Heart right ventricle (tissue), 16 donors: ENCODE measurements around the gene MFNG. TPM values are rescaled to one million over a fixed set of nuclear protein-coding genes. Genes with fewer than 3 reads are reported as not detected.
A peak's percentile ranks its signal among the peaks of the same experiment; 100 is the strongest.

ENCODE experiments used
- ATAC-seq, 8 donors: fragments of 200-7000 bp; cut with Tn5 transposase; one replicate each; pipeline ENCODE4 v1.9.1; 2020; ENCODE audit warnings: mild to moderate bottlenecking in 8 of 8, moderate library complexity in 8 of 8, moderate number of reproducible peaks in 1 of 8
- DNase-seq, 2 donors: peaks; one replicate each; pipeline ENCODE4 v3.0.0-alpha.2; 2020
- H3K27ac ChIP-seq, 10 donors: fragments of 200-600 bp; sonication (generic) in 2 of 10; one replicate each; pipeline versions ENCODE4 v1.5.0 to v1.8.0; 2020 to 2022; ENCODE audit warnings: mild to moderate bottlenecking in 3 of 10
- H3K27me3 ChIP-seq, 7 donors: fragments of 200-600 bp; one replicate each; pipeline ENCODE4 v1.8.0; 2021 to 2022; ENCODE audit warnings: mild to moderate bottlenecking in 2 of 7
- H3K36me3 ChIP-seq, 9 donors: fragments of 200-600 bp; sonication (generic) in 1 of 9; one replicate each; pipeline versions ENCODE4 v1.5.0 to v1.8.0; 2020 to 2022; ENCODE audit warnings: mild to moderate bottlenecking in 2 of 9
- H3K4me1 ChIP-seq, 9 donors: fragments of 200-600 bp; sonication (generic) in 1 of 9; one replicate each; pipeline versions ENCODE4 v1.5.0 to v1.8.0; 2020 to 2022; ENCODE audit warnings: mild to moderate bottlenecking in 4 of 9
- H3K4me3 ChIP-seq, 10 donors: fragments of 200-600 bp; sonication (generic) in 2 of 10; one replicate each; pipeline versions ENCODE4 v1.5.0 to v1.8.0; 2020 to 2022; ENCODE audit warnings: mild to moderate bottlenecking in 7 of 10, moderate library complexity in 2 of 10
- H3K9me3 ChIP-seq, 11 donors: fragments of 200-600 bp in 10 of 11; sonication (generic) in 2 of 11; one replicate each; pipeline versions ENCODE4 v1.5.0 to v1.8.0; 2013 to 2022; ENCODE audit warnings: mild to moderate bottlenecking in 2 of 11, control low read depth in 1 of 11, moderate library complexity in 1 of 11
- WGBS, 2 donors: extraction: QIAGEN DNeasy Blood & Tissue Kit; methylation state at CpG; one replicate each; pipeline ENCODE4 v1.1.7; 2013; ENCODE audit warnings: inconsistent platforms in 1 of 2; 5-methylcytosine and 5-hydroxymethylcytosine counted together
- intact Hi-C, 10 donors: fragments of 100-400 bp; cut with DNase I; formaldehyde crosslinking; loops; one replicate each; pipeline versions ENCODE4 v1.11.1 to v1.14.2; 2022
- polyA plus RNA-seq, 2 donors: library from polyadenylated mRNA; stranded (reverse); fragments of 200-250 nt; gene quantifications; one replicate each; pipeline ENCODE4 v1.2.3, GENCODE V29; 2013
- total RNA-seq, 10 donors: library from RNA; stranded (reverse); fragmentation: NEBNext Ultra II Directional in 3 of 10; extraction: Animal tissue kit (Norgen Biotek cat#: 25700) in 3 of 10; gene quantifications; one replicate each; pipeline versions ENCODE4 v1.2.1 to v1.2.4, GENCODE V29; 2021 to 2023
- TF ChIP-seq, protein P1 (sequence below), 9 donors: fragments of 200-600 bp; sonication (generic) in 2 of 9; IDR thresholded peaks; one replicate each; pipeline versions ENCODE4 v1.5.0 to v1.8.0; 2021 to 2022; ENCODE audit warnings: antibody characterized with exemption in 9 of 9, mild to moderate bottlenecking in 5 of 9, moderate library complexity in 1 of 9
- donor health status: Arrhythmogenic right ventricular cardiomyopathy.
- donor health status: ischemic (EF 13 %, LVEDD 7.1; RV severe dilation, severe dysfunction).
- donor health status: healthy with polysubstance abuse.
- donor health status: DM: no; HTN: yes; CAD: no.
- donor health status: DM: no; HTN: no; CAD: no.
- donor health status: ischemic (EF 25% LVEDD 6.9; RV normal size, moderate dysfunction).
- donor health status: ischemic (EF 25% LVEDD 5.7; RV mildly dilated, moderate dysfunction).
- donor health status: healthy.
- donor health status: DM: yes; HTN: yes; CAD: no.
- donor health status: Ischemic cardiomyopathy.
- donor health status: ischemic (EF 35%, LVEDD 5.7; RV mildly dilated, moderate dysfunction).
- donor health status: nonischemic (EF 11% LVEDD 7.7; RV severe dilation, severe dysfunction).
- donor health status: DM: yes; HTN: yes; CAD: no.
- donor health status: PGD.
- donor health status: ischemic (EF 29% LVEDD 5.4; RV normal size, mild dysfunction).
- donor health status: nonischemic (EF 23%, LVEDD 6.1; RV moderate dilation, normal function).

MFNG gene
- total and polyA plus RNA-seq, 12 donors: 5.1 to 19.4 (median 8.8) TPM

GRCh38 chr22:37510091-37510490, 23.9 kb upstream of the MFNG start:
- ATAC-seq (no peak), DNase-seq (no peak)
- Histone ChIP-seq H3K27ac (peak overlapping the region in 9 of 10 donors; percentile 32 to 89 (median 64)), H3K4me1 (peaks cover 16 to 90% (median 50%) of the 10 kb centered on the region in 9 donors), H3K4me3 (no peak overlapping the region), H3K9me3 (no peaks in the 10 kb centered on the region), H3K27me3 (no peaks in the 10 kb centered on the region), H3K36me3 (peaks cover 0 to 37% (median 4%) of the 10 kb centered on the region in 9 donors)
- TF ChIP-seq, protein P1, sequence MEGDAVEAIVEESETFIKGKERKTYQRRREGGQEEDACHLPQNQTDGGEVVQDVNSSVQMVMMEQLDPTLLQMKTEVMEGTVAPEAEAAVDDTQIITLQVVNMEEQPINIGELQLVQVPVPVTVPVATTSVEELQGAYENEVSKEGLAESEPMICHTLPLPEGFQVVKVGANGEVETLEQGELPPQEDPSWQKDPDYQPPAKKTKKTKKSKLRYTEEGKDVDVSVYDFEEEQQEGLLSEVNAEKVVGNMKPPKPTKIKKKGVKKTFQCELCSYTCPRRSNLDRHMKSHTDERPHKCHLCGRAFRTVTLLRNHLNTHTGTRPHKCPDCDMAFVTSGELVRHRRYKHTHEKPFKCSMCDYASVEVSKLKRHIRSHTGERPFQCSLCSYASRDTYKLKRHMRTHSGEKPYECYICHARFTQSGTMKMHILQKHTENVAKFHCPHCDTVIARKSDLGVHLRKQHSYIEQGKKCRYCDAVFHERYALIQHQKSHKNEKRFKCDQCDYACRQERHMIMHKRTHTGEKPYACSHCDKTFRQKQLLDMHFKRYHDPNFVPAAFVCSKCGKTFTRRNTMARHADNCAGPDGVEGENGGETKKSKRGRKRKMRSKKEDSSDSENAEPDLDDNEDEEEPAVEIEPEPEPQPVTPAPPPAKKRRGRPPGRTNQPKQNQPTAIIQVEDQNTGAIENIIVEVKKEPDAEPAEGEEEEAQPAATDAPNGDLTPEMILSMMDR (IDR thresholded peaks at IDR 0.05): no peak
- intact Hi-C loops: no loop called here
- 48 to 59% methylated on average over 10 of the region's 10 CpGs for WGBS, 2 donors

DNA sequence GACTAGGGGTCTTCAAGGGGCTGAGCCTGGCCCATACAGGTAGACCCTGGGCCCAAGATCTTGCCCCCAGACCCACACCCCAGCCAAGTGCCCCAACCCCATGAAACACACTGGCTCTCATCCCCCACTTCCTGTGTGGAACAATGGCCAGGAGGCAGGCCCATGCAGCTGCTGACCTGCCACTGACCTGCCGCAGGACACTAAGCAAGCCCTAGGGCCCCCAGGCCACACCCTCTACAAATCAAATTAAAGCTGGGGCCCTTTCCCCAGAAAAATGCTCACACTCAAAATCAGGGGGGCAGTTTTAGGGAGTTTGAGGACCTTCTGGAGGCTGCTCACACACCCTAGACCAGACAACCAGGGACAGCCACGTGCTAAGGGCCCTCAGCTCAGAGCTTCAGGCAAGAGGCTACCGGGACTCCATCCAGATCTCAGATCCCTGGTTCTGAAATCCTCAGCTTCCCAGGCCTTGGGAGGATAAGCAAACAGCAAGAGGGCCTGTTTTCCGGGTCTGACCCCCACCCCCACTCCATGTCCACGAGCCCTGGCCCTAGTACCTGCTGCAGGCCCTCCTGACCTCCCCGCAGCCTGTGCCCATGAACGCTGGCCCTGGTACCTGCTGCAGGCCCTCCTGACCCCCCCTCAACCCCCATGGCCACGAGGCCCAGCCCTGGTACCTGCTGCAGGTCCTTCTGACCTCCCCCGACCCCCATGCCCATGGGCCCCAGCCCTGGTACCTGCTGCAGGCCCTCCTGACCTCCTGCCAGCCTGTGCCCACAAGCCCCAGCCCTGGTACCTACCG, 23.1 kb upstream of the MFNG start:
- ATAC-seq: peak; percentile 43 to 81 (median 73)
- Histone ChIP-seq H3K36me3 (peaks cover 0 to 40% (median 4%) of the 10 kb centered on the region in 9 donors), H3K27ac (peak overlapping the region; percentile 57 to 89 (median 74)), H3K9me3 (no peaks in the 10 kb centered on the region), H3K4me3 (no peak overlapping the region), H3K27me3 (no peaks in the 10 kb centered on the region), H3K4me1 (peaks cover 16 to 90% (median 51%) of the 10 kb centered on the region in 9 donors)
- TF ChIP-seq, protein P1 (IDR thresholded peaks at IDR 0.05): no peak
- DNase-seq: peak in 1 of 2 donors; percentile 41
- intact Hi-C loops: no loop called here
- WGBS, 2 donors: 60 to 69% methylated on average over 9 of the region's 10 CpGs

- intact Hi-C loops: no loop called here
- Histone ChIP-seq H3K4me3 (peak overlapping the region in 1 of 10 donors; percentile 15), H3K27ac (peak overlapping the region; percentile 57 to 89 (median 74)), H3K9me3 (no peaks in the 10 kb centered on the region), H3K36me3 (peaks cover 0 to 45% (median 4%) of the 10 kb centered on the region in 9 donors), H3K27me3 (no peaks in the 10 kb centered on the region), H3K4me1 (peaks cover 16 to 94% (median 58%) of the 10 kb centered on the region in 9 donors)
- DNase-seq (peak in 1 of 2 donors; percentile 67), ATAC-seq (peak; percentile 41 to 74 (median 60))
- 50 to 65% methylated on average over 22 of the region's 22 CpGs for WGBS, 2 donors
- TF ChIP-seq, protein P1 (IDR thresholded peaks at IDR 0.05): peak; percentile 10 to 56 (median 34)
Observed at GRCh38 chr22:37508431-37508992, 22.3 kb upstream of the MFNG start.

DNA sequence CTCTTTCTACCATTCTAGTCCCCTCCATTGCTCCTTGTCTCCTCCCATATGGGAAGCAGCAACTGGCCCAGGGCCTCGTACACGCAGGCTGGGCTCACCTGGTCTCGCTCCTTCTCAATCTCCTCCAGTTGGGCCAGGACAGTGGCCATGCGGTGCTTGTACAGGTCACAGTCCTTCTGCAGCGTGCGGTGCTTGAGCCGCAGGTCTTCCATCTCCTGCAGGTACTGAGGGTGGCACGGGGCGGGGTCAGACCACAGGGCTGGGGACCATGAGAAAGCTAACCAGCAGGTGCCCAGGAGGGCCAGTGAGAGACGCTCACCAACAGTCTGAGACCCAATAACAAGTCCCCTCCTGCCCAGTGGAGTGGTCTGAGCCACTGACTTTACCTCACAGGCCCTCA, 21.5 kb upstream of the MFNG start:
- 93 to 94% methylated on average over 10 of the region's 10 CpGs for WGBS, 2 donors
- H3K27me3 ChIP-seq: no peaks in the 10 kb centered on the region
- H3K4me1 ChIP-seq: peaks cover 18 to 94% (median 64%) of the 10 kb centered on the region in 9 donors

More for the DNA sequence above, 21.5 kb upstream of the MFNG start:
- DNase-seq: no peak
- H3K4me3 ChIP-seq: no peak overlapping the region
- no peak for ATAC-seq
- peaks cover 0 to 50% (median 4%) of the 10 kb centered on the region in 9 donors for H3K36me3 ChIP-seq
- TF ChIP-seq, protein P1 (IDR thresholded peaks at IDR 0.05): no peak
- intact Hi-C loops: no loop called here
- no peaks in the 10 kb centered on the region for H3K9me3 ChIP-seq
- H3K27ac ChIP-seq: peak overlapping the region in 8 of 10 donors; percentile 57 to 89 (median 74)
